ENCODE data around the gene COG3.
"Not testable (repeated sequence)": the region's sequence is repeated elsewhere in the genome, so short reads cannot be mapped to it uniquely, and the experiment has no call there.

Gene COG3

GRCh38 chr13:45426056-45426841 lies 38.5 kb upstream of the COG3 start:
- not testable (repeated sequence) for H3K27ac ChIP-seq (ENCODE audit: low read depth, low read length)

DNA sequence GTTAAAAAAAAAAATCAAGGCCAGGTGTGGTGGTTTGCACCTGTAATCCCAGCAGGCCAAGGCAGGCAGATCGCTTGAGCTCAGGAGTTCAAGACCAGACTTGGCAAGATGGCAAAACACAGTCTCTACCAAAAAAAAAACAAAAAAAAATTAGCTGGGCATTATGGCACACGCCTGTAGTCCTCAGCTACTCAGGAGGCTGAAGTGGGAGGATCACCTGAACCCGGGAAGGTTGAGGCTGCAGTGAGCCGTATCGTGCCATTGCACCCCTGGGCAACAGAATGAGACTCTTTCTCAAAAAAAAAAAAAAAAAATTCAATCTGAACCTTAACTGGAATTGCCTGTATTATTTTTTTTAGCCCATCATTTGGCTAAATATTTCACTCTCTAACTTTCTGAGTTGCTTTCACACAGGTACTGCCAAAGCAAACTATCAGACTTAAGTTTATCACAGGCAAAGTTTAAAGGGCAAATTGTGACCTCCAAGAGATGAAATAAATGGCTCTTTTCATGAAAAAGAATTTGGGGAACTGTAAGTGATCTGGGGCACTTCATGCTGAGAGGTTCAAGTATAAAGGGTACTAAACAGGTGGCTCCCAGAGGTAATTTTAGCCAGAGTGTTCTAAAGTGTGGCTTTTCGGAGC lies 31.9 kb upstream of the COG3 start:
- no peak overlapping the region for H2BK12ac ChIP-seq (ENCODE audit: low read length)
- no peaks in the 10 kb centered on the region for H3K9me3 ChIP-seq (ENCODE audit: insufficient read depth, low read depth, low read length)
- no peak overlapping the region for H2BK5ac ChIP-seq (ENCODE audit: low read depth, low read length, poor library complexity)
- H3K14ac ChIP-seq (ENCODE audit: low read length), result no peak overlapping the region
- H3K4ac ChIP-seq (ENCODE audit: low read depth, low read length), result no peak overlapping the region
- no peak overlapping the region for H4K8ac ChIP-seq (ENCODE audit: low read depth, low read length)
- H3K4me3 ChIP-seq (ENCODE audit: low read depth, low read length), result no peak overlapping the region
- no peak overlapping the region for H3K23ac ChIP-seq (ENCODE audit: low read length)
- no peak overlapping the region for H4K12ac ChIP-seq (ENCODE audit: low read depth, low read length)
- H3K18ac ChIP-seq (ENCODE audit: low read length), result no peak overlapping the region
- WGBS (ENCODE audit: extremely low coverage, insufficient coverage, insufficient read length), result no CpG with 5 or more reads among the region's 6 CpGs
- no peaks in the 10 kb centered on the region for H3K36me3 ChIP-seq (ENCODE audit: control insufficient read depth in 1 of 2, insufficient read depth in 2 of 2, low read length in 2 of 2)
- no peaks in the 10 kb centered on the region for H3K79me1 ChIP-seq (ENCODE audit: low read length)
- H3K79me2 ChIP-seq (ENCODE audit: control insufficient read depth, insufficient read depth, low read length, poor library complexity), result no peaks in the 10 kb centered on the region
- no peaks in the 10 kb centered on the region for H3K4me1 ChIP-seq (ENCODE audit: control insufficient read depth in 1 of 2, insufficient read depth in 2 of 2, low read length in 2 of 2)
- H4K91ac ChIP-seq (ENCODE audit: low read depth, low read length), result no peak overlapping the region
- H3K9ac ChIP-seq (ENCODE audit: low read length), result no peak overlapping the region
- no peak for DNase-seq
- no peak overlapping the region for H2AK5ac ChIP-seq (ENCODE audit: low read length)
- H2BK120ac ChIP-seq (ENCODE audit: insufficient read depth, low read length, poor library complexity), result no peak overlapping the region
- no peak overlapping the region for H3K4me2 ChIP-seq (ENCODE audit: low read length)
- no peaks in the 10 kb centered on the region for H3K27me3 ChIP-seq (ENCODE audit: insufficient read depth, low read length)
- H2AFZ ChIP-seq (ENCODE audit: insufficient read depth, low read length, poor library complexity), result no peak overlapping the region
- no peak overlapping the region for H3K27ac ChIP-seq (ENCODE audit: low read depth, low read length)

More at GRCh38 chr13:45426056-45426841, 38.5 kb upstream of the COG3 start:
- not testable (repeated sequence) for H3K4me2 ChIP-seq (ENCODE audit: low read length); H4K8ac ChIP-seq (ENCODE audit: low read depth, low read length); H3K4me3 ChIP-seq (ENCODE audit: low read depth, low read length); H3K27me3 ChIP-seq (ENCODE audit: insufficient read depth, low read length); H3K9me3 ChIP-seq (ENCODE audit: insufficient read depth, low read depth, low read length); H3K9ac ChIP-seq (ENCODE audit: low read length); H2BK12ac ChIP-seq (ENCODE audit: low read length); H4K91ac ChIP-seq (ENCODE audit: low read depth, low read length); H3K36me3 ChIP-seq (ENCODE audit: control insufficient read depth in 1 of 2, insufficient read depth in 2 of 2, low read length in 2 of 2); H3K79me2 ChIP-seq (ENCODE audit: control insufficient read depth, insufficient read depth, low read length, poor library complexity); H3K23ac ChIP-seq (ENCODE audit: low read length); H2BK5ac ChIP-seq (ENCODE audit: low read depth, low read length, poor library complexity); H2AK5ac ChIP-seq (ENCODE audit: low read length); H3K4ac ChIP-seq (ENCODE audit: low read depth, low read length); H2AFZ ChIP-seq (ENCODE audit: insufficient read depth, low read length, poor library complexity); H3K14ac ChIP-seq (ENCODE audit: low read length); H2BK120ac ChIP-seq (ENCODE audit: insufficient read depth, low read length, poor library complexity); H4K12ac ChIP-seq (ENCODE audit: low read depth, low read length); DNase-seq; H3K79me1 ChIP-seq (ENCODE audit: low read length); H3K4me1 ChIP-seq (ENCODE audit: control insufficient read depth in 1 of 2, insufficient read depth in 2 of 2, low read length in 2 of 2); H3K18ac ChIP-seq (ENCODE audit: low read length)
- no CpG with 5 or more reads among the region's 16 CpGs for WGBS (ENCODE audit: extremely low coverage, insufficient coverage, insufficient read length)

DNA sequence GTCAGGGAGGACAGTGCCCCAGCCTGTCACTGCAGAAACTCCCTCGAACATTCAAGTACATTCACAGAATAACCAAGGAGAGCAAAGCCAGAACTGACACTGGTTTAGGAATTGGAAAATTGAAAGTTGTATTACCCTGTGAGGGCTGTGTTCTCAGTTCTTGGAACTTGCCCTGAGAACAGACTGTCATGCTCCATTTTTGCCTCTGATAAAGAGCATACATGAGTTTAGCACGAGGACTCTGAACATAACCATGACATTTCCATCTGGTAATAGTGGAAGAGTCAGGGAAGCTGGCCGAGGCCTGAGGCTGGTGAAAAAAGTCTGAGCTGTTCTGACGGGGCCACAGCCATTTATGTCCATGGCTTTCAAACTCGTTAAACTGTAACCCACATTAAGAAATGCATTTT lies 31.4 kb upstream of the COG3 start:
- WGBS (ENCODE audit: extremely low coverage, insufficient coverage, insufficient read length), result no CpG with 5 or more reads among the region's 5 CpGs

GRCh38 chr13:45434556-45435371 lies 30.0 kb upstream of the COG3 start:
- Histone ChIP-seq H3K23ac (ENCODE audit: low read length) (no peak overlapping the region), H3K4ac (ENCODE audit: low read depth, low read length) (no peak overlapping the region), H2AK5ac (ENCODE audit: low read length) (no peak overlapping the region), H2AFZ (ENCODE audit: insufficient read depth, low read length, poor library complexity) (no peak overlapping the region), H3K4me1 (ENCODE audit: control insufficient read depth in 1 of 2, insufficient read depth in 2 of 2, low read length in 2 of 2) (no peaks in the 10 kb centered on the region), H2BK12ac (ENCODE audit: low read length) (no peak overlapping the region), H4K91ac (ENCODE audit: low read depth, low read length) (no peak overlapping the region), H3K4me2 (ENCODE audit: low read length) (no peak overlapping the region), H3K4me3 (ENCODE audit: low read depth, low read length) (no peak overlapping the region), H4K12ac (ENCODE audit: low read depth, low read length) (no peak overlapping the region), H3K79me1 (ENCODE audit: low read length) (no peaks in the 10 kb centered on the region), H2BK120ac (ENCODE audit: insufficient read depth, low read length, poor library complexity) (no peak overlapping the region), H3K27me3 (ENCODE audit: insufficient read depth, low read length) (no peaks in the 10 kb centered on the region), H4K8ac (ENCODE audit: low read depth, low read length) (no peak overlapping the region), H3K9ac (ENCODE audit: low read length) (no peak overlapping the region), H2BK5ac (ENCODE audit: low read depth, low read length, poor library complexity) (no peak overlapping the region), H3K14ac (ENCODE audit: low read length) (no peak overlapping the region), H3K36me3 (ENCODE audit: control insufficient read depth in 1 of 2, insufficient read depth in 2 of 2, low read length in 2 of 2) (no peaks in the 10 kb centered on the region), H3K79me2 (ENCODE audit: control insufficient read depth, insufficient read depth, low read length, poor library complexity) (no peaks in the 10 kb centered on the region), H3K18ac (ENCODE audit: low read length) (no peak overlapping the region), H3K27ac (ENCODE audit: low read depth, low read length) (no peak overlapping the region), H3K9me3 (ENCODE audit: insufficient read depth, low read depth, low read length) (no peaks in the 10 kb centered on the region)
- WGBS (ENCODE audit: extremely low coverage, insufficient coverage, insufficient read length), result no CpG with 5 or more reads among the region's 8 CpGs
- DNase-seq, result no peak

More for the DNA sequence above, 31.4 kb upstream of the COG3 start:
- no peak overlapping the region for H4K12ac ChIP-seq (ENCODE audit: low read depth, low read length)
- no peak overlapping the region for H4K8ac ChIP-seq (ENCODE audit: low read depth, low read length)
- no peak overlapping the region for H3K18ac ChIP-seq (ENCODE audit: low read length)
- DNase-seq, result no peak
- H3K27me3 ChIP-seq (ENCODE audit: insufficient read depth, low read length), result no peaks in the 10 kb centered on the region
- no peak overlapping the region for H3K4ac ChIP-seq (ENCODE audit: low read depth, low read length)
- H3K79me1 ChIP-seq (ENCODE audit: low read length), result no peaks in the 10 kb centered on the region
- no peak overlapping the region for H2BK12ac ChIP-seq (ENCODE audit: low read length)
- no peaks in the 10 kb centered on the region for H3K79me2 ChIP-seq (ENCODE audit: control insufficient read depth, insufficient read depth, low read length, poor library complexity)
- H3K4me1 ChIP-seq (ENCODE audit: control insufficient read depth in 1 of 2, insufficient read depth in 2 of 2, low read length in 2 of 2), result no peaks in the 10 kb centered on the region
- H2BK5ac ChIP-seq (ENCODE audit: low read depth, low read length, poor library complexity), result no peak overlapping the region
- H3K14ac ChIP-seq (ENCODE audit: low read length), result no peak overlapping the region
- no peak overlapping the region for H3K9ac ChIP-seq (ENCODE audit: low read length)
- no peak overlapping the region for H3K23ac ChIP-seq (ENCODE audit: low read length)
- no peak overlapping the region for H2AK5ac ChIP-seq (ENCODE audit: low read length)
- no peaks in the 10 kb centered on the region for H3K36me3 ChIP-seq (ENCODE audit: control insufficient read depth in 1 of 2, insufficient read depth in 2 of 2, low read length in 2 of 2)
- no peak overlapping the region for H4K91ac ChIP-seq (ENCODE audit: low read depth, low read length)
- no peak overlapping the region for H2BK120ac ChIP-seq (ENCODE audit: insufficient read depth, low read length, poor library complexity)
- H3K4me3 ChIP-seq (ENCODE audit: low read depth, low read length), result no peak overlapping the region
- H3K27ac ChIP-seq (ENCODE audit: low read depth, low read length), result no peak overlapping the region
- no peak overlapping the region for H2AFZ ChIP-seq (ENCODE audit: insufficient read depth, low read length, poor library complexity)
- no peaks in the 10 kb centered on the region for H3K9me3 ChIP-seq (ENCODE audit: insufficient read depth, low read depth, low read length)
- no peak overlapping the region for H3K4me2 ChIP-seq (ENCODE audit: low read length)
